Stimulated activated CD4-positive, alpha-beta T cell treated with anti-CD3 and anti-CD28 coated beads, Interleukin-15, amount 100 ng/mL, for 1 hour (primary cell): ENCODE data around the gene TMEM131.

Experiments
- DNase-seq, 2 donors: peaks; one replicate each; pipeline ENCODE4 v3.0.0-alpha.2; 2020; ENCODE audit warnings: low read depth in 1 of 2, low spot score in 1 of 2

The TMEM131 gene

GRCh38 chr2:97819754-97820153 is 176.0 kb downstream of the TMEM131 start:
- no peak for DNase-seq

- no peak for DNase-seq
These were observed 179.3 kb downstream of the TMEM131 start for GRCh38 chr2:97816411-97816810.

GRCh38 chr2:97812931-97813330 is 182.8 kb downstream of the TMEM131 start:
- no peak for DNase-seq

- DNase-seq = no peak
These were observed 186.9 kb downstream of the TMEM131 start for GRCh38 chr2:97808816-97809215.

GRCh38 chr2:97806738-97807618 is 188.8 kb downstream of the TMEM131 start:
- DNase-seq = peak; percentile 49 to 65

- DNase-seq = no peak
These were observed 190.0 kb downstream of the TMEM131 start for GRCh38 chr2:97805776-97806175.

- no peak for DNase-seq
These were observed 194.7 kb downstream of the TMEM131 start for GRCh38 chr2:97801028-97801427.

GRCh38 chr2:97798416-97798815 is 197.3 kb downstream of the TMEM131 start:
- no peak for DNase-seq

- DNase-seq = no peak
These were observed 198.4 kb downstream of the TMEM131 start for GRCh38 chr2:97797355-97797754.

- no peak for DNase-seq
These were observed 199.2 kb downstream of the TMEM131 start for GRCh38 chr2:97796465-97797126.

- no peak for DNase-seq
These were observed 203.3 kb downstream of the TMEM131 start for GRCh38 chr2:97792416-97792815.

- DNase-seq = no peak
These were observed 206.6 kb downstream of the TMEM131 start for GRCh38 chr2:97788986-97789644.

- no peak for DNase-seq
These were observed 209.9 kb downstream of the TMEM131 start for GRCh38 chr2:97785818-97786217.

GRCh38 chr2:97784953-97785352 is 210.8 kb downstream of the TMEM131 start:
- DNase-seq = no peak

GRCh38 chr2:97781981-97782380 is 213.8 kb downstream of the TMEM131 start:
- DNase-seq = no peak

GRCh38 chr2:97779141-97779540 is 216.6 kb downstream of the TMEM131 start:
- no peak for DNase-seq

- no peak for DNase-seq
These were observed 220.7 kb downstream of the TMEM131 start for GRCh38 chr2:97775074-97775473.

GRCh38 chr2:97774425-97774824 is 221.3 kb downstream of the TMEM131 start:
- no peak for DNase-seq

- no peak for DNase-seq
These were observed 225.3 kb downstream of the TMEM131 start for GRCh38 chr2:97770445-97770844.

- no peak for DNase-seq
These were observed 226.0 kb downstream of the TMEM131 start for GRCh38 chr2:97769711-97770110.

- DNase-seq = no peak
These were observed 226.4 kb downstream of the TMEM131 start for GRCh38 chr2:97769308-97769707.

GRCh38 chr2:97766567-97766966 is 229.2 kb downstream of the TMEM131 start:
- DNase-seq = no peak
